ENCODE results near the gene L2HGDH.
A peak's percentile ranks its signal among the peaks of the same experiment; 100 is the strongest.
"Not testable (repeated sequence)": the region's sequence is repeated elsewhere in the genome, so short reads cannot be mapped to it uniquely, and the experiment has no call there.

L2HGDH gene

GRCh38 chr14:50311972-50312733, at the start of gene L2HGDH, which contains the start of gene DMAC2L:
Gene L2HGDH, minus strand, starts transcription at chr14:50312229. Its CDS starts 79 bp downstream, at chr14:50312150.
Gene DMAC2L, plus strand, starts transcription at chr14:50312324. Its CDS starts 9,164 bp downstream, at chr14:50321488.
- DNase-seq (ENCODE audit: low read depth), result peak; percentile 75

- no peak for DNase-seq (ENCODE audit: low read depth)
These were observed 48.8 kb upstream of the L2HGDH start for GRCh38 chr14:50360851-50361250.

GRCh38 chr14:50360093-50360492, 48.1 kb upstream of the L2HGDH start:
- DNase-seq (ENCODE audit: low read depth), result no peak

- DNase-seq (ENCODE audit: low read depth), result no peak
These were observed 47.6 kb upstream of the L2HGDH start for GRCh38 chr14:50359631-50360030.

- no peak for DNase-seq (ENCODE audit: low read depth)
These were observed 45.8 kb upstream of the L2HGDH start for GRCh38 chr14:50357753-50358395.

- DNase-seq (ENCODE audit: low read depth), result no peak
These were observed 45.1 kb upstream of the L2HGDH start for GRCh38 chr14:50357124-50357523.

GRCh38 chr14:50356283-50356682, 44.3 kb upstream of the L2HGDH start:
- not testable (repeated sequence) for DNase-seq (ENCODE audit: low read depth)

GRCh38 chr14:50355692-50356091, 43.7 kb upstream of the L2HGDH start:
- DNase-seq (ENCODE audit: low read depth), result no peak

GRCh38 chr14:50354527-50354926, 42.5 kb upstream of the L2HGDH start:
- DNase-seq (ENCODE audit: low read depth), result no peak

- DNase-seq (ENCODE audit: low read depth), result no peak
These were observed 41.1 kb upstream of the L2HGDH start for GRCh38 chr14:50353126-50353525.

GRCh38 chr14:50352584-50352983, 40.6 kb upstream of the L2HGDH start:
- no peak for DNase-seq (ENCODE audit: low read depth)

- DNase-seq (ENCODE audit: low read depth), result no peak
These were observed 38.9 kb upstream of the L2HGDH start for GRCh38 chr14:50350975-50351374.

- DNase-seq (ENCODE audit: low read depth), result no peak
These were observed 36.9 kb upstream of the L2HGDH start for GRCh38 chr14:50348933-50349332.

GRCh38 chr14:50347521-50347920, 35.5 kb upstream of the L2HGDH start:
- DNase-seq (ENCODE audit: low read depth), result peak; percentile 45

- no peak for DNase-seq (ENCODE audit: low read depth)
These were observed 33.9 kb upstream of the L2HGDH start for GRCh38 chr14:50345846-50346422.

GRCh38 chr14:50344876-50345563, 33.0 kb upstream of the L2HGDH start:
- peak; percentile 41 for DNase-seq (ENCODE audit: low read depth)

GRCh38 chr14:50344116-50344775, 32.2 kb upstream of the L2HGDH start:
- DNase-seq (ENCODE audit: low read depth), result no peak

GRCh38 chr14:50343434-50343833, 31.4 kb upstream of the L2HGDH start:
- no peak for DNase-seq (ENCODE audit: low read depth)

GRCh38 chr14:50342221-50343078, 30.4 kb upstream of the L2HGDH start:
- peak; percentile 59 for DNase-seq (ENCODE audit: low read depth)

- DNase-seq (ENCODE audit: low read depth), result no peak
These were observed 28.9 kb upstream of the L2HGDH start for GRCh38 chr14:50340963-50341362.

GRCh38 chr14:50340045-50340444, 28.0 kb upstream of the L2HGDH start:
- DNase-seq (ENCODE audit: low read depth), result no peak

Measured in fibroblast of the conjunctiva (primary cell).